AG08396 (cell line): ENCODE results near the gene RPS6KA4.
"Not testable (repeated sequence)": the region's sequence is repeated elsewhere in the genome, so short reads cannot be mapped to it uniquely, and the experiment has no call there.

ENCODE experiments used
- DNase-seq: peaks from one replicate; pipeline ENCODE4 v3.0.0; 2012; ENCODE audit warnings: low spot score, mixed read lengths

The RPS6KA4 gene

DNA sequence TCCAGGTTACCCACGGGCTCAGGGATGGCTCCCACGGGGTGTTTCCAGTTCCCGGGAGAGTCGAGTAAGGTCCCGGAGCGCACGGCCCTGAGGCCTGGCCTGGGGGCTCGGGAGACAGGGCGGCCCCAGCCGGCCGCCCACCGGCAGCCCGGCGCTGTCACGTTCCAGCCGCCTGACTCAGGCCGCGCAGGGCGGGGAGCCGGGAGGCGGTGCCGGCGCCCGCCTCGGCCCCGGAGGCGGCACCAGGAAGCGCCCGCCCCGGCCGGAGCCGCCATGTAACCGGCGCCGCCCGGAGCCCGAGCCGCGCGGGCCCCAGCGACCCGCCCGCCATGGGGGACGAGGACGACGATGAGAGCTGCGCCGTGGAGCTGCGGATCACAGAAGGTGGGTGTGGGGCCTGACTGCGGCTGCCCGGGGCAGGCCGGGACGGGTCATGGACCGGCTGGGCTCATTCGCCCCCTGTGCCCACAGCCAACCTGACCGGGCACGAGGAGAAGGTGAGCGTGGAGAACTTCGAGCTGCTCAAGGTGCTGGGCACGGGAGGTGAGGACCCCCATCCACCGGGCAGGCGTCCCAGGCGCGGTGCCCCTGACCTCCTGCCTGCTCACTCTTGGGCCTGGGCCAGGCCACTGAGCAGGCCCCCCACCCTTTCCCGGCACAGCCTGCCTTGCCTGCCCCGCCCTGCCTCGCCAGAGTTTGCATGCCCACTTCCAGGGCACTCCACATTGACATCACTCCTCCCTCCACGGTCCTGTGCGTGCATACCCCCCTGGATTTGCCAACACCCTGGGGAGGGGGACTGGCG, at the start of gene RPS6KA4:
Gene RPS6KA4, plus strand, starts transcription at position 256 of the 805 bp plus-strand sequence. Its CDS starts 74 bp downstream, at position 330.
- peak; percentile 98 for DNase-seq

DNA sequence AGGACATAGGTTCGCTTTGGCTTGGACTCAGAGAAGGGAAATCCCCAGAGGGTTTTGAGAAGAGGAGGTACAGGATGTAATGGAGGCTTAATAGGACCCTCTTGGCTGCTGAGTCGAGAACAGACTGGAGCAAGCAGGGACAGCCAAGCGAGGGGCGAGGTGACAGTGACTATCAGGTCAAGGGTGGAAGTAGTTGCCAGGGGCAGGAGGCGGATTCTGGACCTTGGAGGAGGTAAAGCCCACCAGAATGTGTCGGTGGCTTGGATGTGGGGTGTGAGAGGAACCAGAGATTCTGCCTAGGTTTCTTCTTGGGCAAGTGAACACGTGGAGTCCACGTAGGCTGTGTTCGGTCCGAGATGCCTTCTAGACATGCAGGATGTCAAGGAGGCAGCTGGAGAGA, 46.0 kb upstream of the RPS6KA4 start:
- no peak for DNase-seq

DNA sequence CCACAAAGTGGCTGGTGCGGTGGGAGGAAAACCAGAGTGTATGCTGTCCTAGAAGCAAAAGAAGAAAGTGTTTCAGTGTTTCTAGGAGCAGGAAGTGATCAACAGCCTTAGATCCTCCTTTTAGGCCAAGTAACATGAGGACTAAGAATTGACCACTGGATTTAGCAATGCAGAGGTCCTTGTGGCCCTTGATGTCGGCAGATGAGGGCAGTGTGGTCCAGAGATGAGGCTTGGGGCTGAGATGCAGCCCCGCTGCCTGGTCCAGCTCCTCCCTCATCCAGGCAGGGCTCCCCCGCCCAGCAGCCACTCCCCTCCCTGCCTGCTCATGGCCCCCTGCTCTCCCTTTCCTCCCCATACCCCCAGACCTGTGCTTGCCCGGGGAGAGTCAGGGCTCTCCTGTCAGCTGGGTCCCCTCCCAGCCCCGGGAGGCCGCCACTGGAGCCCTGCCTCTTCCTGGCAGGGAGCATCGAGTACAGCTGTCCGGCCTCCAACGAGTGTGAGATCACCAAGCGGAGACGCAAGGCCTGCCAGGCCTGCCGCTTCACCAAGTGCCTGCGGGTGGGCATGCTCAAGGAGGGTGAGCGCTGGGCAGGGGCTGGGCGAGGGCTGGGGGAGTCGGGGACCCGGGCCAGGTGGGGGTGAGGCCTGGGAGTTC, 45.3 kb upstream of the RPS6KA4 start:
- no peak for DNase-seq

DNA sequence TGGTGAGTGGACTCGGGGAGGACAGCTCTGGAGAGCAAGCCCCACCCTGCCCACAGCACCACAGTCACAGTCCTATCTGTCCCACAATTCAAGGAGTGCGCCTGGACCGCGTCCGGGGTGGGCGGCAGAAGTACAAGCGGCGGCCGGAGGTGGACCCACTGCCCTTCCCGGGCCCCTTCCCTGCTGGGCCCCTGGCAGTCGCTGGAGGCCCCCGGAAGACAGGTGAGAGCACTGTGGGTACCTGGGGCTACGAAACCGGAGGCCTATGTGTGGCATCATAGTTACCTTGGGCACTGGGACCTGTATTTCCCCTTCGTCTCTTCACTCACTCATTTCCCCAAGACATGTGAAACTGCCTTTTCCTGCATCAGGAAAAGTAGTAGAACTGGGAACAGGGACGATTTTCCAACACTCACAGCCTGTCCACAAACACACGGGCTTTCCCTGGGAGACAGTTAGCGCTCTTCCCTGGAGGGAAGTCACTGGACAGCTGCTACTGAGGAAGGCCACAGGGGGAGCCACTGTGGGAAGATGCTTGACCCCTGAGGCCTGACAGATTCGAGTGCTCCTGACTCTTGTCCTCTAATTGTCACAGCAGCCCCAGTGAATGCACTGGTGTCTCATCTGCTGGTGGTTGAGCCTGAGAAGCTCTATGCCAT, 44.7 kb upstream of the RPS6KA4 start:
- DNase-seq: no peak

DNA sequence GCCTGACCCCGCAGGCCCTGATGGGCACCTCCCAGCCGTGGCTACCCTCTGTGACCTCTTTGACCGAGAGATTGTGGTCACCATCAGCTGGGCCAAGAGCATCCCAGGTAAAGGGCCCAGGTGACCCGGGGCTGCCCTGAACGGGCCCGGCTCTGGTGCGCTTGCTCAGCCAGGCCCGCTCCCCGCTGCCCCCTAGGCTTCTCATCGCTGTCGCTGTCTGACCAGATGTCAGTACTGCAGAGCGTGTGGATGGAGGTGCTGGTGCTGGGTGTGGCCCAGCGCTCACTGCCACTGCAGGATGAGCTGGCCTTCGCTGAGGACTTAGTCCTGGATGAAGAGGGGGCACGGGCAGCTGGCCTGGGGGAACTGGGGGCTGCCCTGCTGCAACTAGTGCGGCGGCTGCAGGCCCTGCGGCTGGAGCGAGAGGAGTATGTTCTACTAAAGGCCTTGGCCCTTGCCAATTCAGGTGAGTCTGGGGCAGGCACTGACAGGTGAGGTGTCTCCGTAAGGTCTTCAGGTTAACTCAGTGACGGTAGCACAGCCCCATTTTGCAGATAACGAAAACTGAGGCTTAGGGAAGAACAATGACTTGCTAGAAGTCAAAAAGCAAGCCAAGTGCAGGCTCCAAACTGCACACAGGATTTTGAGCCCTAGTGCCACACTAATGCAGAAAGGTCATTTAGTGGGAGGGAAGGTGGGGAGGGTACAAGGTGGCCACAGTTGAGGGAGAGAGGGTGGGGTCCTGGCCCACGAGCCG, 44.0 kb upstream of the RPS6KA4 start:
- no peak for DNase-seq

DNA sequence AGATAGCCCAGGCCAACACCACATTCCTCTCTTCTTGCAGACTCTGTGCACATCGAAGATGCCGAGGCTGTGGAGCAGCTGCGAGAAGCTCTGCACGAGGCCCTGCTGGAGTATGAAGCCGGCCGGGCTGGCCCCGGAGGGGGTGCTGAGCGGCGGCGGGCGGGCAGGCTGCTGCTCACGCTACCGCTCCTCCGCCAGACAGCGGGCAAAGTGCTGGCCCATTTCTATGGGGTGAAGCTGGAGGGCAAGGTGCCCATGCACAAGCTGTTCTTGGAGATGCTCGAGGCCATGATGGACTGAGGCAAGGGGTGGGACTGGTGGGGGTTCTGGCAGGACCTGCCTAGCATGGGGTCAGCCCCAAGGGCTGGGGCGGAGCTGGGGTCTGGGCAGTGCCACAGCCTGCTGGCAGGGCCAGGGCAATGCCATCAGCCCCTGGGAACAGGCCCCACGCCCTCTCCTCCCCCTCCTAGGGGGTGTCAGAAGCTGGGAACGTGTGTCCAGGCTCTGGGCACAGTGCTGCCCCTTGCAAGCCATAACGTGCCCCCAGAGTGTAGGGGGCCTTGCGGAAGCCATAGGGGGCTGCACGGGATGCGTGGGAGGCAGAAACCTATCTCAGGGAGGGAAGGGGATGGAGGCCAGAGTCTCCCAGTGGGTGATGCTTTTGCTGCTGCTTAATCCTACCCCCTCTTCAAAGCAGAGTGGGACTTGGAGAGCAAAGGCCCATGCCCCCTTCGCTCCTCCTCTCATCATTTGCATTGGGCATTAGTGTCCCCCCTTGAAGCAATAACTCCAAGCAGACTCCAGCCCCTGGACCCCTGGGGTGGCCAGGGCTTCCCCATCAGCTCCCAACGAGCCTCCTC, 43.1 kb upstream of the RPS6KA4 start:
- DNase-seq: not testable (repeated sequence)

DNA sequence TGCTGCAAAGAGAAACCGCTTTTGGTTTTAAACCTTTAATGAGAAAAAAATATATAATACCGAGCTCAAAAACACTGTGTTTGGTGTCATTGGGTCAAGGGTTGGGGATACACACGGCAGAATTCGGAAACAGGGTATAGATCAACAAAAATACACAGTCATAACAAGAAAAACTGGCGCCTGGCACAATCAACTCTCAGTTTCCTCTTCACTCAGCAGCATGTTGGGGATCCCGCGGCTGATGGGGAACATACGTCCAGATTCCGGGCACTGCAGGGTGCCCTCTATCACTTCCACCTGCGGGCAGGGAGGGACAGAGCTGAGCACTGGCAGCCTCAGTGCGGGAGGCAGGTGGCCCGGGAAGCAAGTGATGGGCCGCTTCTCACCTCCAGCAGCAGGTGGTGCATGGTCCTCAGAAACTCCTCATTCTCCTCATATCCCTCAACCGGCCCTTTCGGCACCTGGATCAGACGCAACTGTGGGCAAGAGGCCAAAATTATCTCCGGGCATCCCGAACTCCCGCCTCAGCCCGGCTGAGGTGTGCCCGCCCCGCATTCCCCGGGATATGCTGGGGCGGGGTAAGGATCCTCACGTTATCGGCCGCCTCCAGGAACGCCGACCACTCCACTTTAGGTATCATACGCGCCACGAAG, 42.2 kb upstream of the RPS6KA4 start:
- no peak for DNase-seq

DNA sequence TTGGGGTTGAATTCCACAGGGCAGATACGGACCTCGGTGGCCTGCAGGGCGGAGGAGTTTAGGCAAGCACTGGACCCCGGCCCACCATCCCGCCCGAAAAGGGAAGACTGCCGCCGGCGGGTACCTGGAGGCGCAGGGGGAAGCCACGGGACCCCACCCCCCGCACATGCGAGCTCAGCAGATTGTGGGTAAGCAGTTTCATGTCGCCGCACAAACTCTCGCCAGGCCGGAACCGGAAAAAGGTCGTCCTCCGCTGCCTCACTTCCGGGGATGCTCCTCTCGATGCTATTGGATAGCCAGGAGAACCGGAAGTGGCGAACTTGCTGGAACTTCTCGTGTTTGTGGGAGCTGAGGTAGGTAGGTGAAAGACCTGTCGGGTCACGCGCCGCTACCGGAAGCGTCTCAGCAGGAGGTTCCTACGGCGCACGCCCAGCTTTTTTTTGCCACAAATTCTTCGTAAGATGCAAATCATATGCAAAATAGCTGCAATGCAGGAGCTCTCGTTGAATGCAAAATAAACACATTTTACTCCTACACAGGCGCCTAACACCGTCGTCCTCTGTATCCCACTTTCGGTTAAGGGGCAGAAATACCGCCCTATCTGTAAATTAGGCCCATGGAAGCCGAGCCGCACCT, 41.5 kb upstream of the RPS6KA4 start, which contains the start of gene TRMT112:
Gene TRMT112, minus strand, starts transcription at position 235 of the 636 bp plus-strand sequence. Its CDS starts 33 bp downstream, at position 202.
- DNase-seq: peak; percentile 92

DNA sequence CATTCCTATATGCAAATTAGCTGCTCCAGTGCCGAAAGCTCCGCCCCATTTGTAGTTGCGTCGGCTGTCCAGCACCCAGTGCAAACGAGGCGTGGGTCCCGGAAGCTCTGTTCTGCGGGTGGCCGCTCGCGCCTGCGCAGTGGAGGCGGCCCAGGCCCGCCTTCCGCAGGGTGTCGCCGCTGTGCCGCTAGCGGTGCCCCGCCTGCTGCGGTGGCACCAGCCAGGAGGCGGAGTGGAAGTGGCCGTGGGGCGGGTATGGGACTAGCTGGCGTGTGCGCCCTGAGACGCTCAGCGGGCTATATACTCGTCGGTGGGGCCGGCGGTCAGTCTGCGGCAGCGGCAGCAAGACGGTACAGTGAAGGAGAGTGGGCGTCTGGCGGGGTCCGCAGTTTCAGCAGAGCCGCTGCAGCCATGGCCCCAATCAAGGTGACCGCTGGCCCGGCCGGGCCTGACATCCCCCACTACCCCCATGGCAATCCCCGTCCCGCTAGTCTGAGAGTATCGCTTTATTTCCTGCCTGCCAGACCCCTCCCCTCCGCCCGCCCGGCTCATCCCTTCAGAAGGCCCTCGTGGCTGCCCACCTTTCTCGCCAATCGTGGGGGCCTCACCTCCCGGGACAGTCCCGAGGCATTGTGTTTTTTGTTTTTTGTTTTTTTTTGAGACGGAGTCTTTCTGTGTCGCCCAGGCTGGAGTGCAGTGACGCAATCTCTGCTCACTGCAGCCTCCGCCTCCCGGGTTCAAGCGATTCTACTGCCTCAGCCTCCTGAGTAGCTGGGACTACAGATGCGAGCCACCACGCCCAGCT, 40.8 kb upstream of the RPS6KA4 start, which contains the start of gene PRDX5:
Gene PRDX5, plus strand, starts transcription at position 161 of the 805 bp plus-strand sequence. Its CDS starts 95 bp downstream, at position 256.
- DNase-seq: peak; percentile 99

DNA sequence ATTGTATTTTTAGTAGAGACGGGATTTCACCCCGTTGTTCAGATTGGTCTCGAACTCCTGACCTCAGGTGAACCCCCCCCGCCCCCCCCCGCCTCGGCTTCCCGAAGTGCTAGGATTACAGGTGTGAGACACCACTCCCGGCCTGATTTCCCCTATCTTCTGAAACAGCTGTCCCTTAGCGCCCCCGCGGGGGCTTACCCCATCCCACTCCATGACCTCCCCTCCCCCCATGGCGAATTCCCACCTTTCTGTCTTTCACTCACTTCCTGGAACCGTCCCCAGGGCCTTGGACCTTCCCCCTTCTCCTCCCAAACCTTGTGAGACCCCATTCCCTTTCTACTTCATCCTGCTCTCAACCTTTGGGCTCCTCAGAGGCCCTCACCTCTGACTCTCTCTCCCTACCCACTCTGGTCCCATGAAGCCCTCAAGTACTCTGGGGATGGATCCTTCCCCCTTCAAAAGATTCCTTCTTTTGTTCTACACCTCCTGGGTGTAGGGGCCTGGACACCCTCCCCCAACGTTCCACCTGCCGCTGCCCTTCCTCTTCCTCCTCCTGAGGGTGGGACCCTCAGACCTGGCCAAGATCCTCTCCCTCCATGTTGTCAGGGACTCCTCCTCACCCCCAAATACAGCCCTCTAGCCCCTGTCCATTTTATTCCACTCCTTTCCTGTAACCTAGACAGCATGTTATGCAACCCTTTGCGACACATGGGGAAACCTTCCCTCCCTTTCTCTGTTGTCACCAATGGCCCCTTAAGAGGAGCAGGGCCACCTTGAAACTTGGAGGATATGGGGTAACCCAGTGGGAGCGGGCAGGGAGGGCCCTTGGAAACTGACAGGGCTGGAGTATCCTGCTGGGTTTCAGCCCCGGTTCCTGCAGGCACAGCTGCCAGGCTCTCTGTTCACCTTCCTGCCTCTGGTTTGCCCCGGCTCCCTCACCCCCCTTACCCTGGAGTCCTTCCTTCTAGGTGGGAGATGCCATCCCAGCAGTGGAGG, 39.9 kb upstream of the RPS6KA4 start:
- DNase-seq: no peak

DNA sequence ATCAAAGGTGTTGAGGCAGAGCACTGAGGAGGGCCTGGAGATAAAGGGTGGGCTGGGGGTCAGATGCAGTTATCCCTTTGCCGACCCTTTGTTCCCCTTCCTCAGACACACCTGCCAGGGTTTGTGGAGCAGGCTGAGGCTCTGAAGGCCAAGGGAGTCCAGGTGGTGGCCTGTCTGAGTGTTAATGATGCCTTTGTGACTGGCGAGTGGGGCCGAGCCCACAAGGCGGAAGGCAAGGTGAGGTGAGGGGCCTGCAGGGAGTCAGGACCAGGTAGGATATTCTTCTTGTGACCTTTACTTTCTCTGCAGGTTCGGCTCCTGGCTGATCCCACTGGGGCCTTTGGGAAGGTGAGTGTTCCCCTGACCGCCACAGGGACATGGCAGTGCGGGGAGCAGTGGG, 38.4 kb upstream of the RPS6KA4 start:
- DNase-seq: no peak

DNA sequence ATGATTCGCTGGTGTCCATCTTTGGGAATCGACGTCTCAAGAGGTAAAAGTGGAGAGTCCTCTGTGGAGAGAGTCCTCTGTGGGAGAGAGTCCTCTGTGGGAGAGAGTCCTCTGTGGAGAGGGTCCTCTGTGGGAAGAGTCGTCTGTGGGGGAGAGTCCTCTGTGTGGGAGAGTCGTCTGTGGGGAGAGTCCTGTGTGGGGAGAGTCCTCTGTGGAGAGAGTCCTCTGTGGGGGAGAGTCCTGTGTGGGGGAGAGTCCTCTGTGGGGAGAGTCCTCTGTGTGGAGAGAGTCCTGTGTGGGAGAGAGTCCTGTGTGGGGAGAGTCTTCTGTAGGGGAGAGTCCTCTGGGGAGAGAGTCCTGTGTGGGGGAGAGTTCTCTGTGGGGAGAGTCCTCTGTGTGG, 37.9 kb upstream of the RPS6KA4 start:
- DNase-seq: no peak

DNA sequence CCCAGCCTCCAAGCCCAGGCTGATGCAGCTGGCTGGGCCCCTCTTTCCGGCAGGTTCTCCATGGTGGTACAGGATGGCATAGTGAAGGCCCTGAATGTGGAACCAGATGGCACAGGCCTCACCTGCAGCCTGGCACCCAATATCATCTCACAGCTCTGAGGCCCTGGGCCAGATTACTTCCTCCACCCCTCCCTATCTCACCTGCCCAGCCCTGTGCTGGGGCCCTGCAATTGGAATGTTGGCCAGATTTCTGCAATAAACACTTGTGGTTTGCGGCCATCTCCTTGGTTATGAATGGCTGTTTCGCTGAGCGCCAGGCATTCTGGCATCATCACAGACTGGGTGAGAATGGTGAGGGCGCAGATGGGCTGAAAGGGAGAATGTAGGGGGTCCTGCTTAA, 37.4 kb upstream of the RPS6KA4 start:
- DNase-seq: no peak

DNA sequence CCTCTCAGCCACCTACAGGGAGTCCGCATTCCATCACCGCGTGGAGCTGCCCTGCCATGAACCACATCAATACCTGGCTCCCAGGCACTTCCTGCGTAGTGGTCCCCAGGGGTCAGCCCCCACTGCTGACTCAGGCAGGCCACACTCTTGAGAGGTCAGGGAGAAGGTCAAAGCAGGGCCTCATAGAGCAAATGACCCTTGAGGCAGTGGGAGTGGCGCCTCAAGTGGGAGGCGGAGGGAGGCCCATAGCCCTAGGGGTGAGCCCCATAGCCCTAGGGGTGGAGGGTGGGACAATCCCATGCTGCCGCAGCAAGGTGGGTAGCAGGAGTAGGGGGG, 36.1 kb upstream of the RPS6KA4 start:
- no peak for DNase-seq

DNA sequence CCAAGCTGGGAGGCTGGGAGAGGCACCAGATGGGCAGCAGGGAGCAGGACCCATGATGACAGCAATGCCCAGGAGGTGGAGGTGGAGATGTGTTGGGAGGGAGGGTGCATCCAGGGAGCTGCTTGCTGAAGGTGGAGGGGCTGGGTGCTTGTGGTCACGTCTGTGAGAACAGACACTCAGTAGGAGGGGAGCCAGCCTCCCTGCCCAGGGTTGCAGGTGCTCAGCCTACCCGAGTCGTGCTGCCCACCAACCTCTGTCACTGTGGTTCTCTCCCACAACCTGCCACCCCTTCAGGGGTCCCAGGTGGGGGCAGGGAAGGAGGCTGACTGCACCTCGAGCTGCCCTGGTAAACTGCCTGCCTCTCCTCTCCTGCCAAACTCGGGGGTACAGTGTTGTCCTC, 35.6 kb upstream of the RPS6KA4 start:
- no peak for DNase-seq

DNA sequence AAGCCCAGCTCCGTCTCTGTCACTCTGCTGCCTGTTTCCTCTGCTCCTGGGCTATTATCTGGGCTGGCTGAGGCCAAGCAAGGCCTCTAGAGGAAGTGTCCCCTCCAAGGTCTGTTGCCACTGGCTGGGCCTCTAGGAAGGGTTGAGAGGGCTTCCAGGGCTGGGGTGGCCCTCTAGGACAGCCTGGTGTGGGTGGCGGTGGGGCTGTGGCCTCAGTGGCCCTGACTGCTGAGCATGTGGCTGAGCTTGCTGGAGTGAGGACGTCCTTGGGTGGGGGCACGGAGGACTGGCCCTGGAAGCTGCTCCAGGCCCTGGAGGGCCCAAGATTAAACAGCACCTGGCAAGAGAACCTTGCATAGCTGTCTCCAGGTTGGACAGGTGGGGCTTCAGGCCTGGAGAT, 35.0 kb upstream of the RPS6KA4 start:
- DNase-seq: not testable (repeated sequence)

DNA sequence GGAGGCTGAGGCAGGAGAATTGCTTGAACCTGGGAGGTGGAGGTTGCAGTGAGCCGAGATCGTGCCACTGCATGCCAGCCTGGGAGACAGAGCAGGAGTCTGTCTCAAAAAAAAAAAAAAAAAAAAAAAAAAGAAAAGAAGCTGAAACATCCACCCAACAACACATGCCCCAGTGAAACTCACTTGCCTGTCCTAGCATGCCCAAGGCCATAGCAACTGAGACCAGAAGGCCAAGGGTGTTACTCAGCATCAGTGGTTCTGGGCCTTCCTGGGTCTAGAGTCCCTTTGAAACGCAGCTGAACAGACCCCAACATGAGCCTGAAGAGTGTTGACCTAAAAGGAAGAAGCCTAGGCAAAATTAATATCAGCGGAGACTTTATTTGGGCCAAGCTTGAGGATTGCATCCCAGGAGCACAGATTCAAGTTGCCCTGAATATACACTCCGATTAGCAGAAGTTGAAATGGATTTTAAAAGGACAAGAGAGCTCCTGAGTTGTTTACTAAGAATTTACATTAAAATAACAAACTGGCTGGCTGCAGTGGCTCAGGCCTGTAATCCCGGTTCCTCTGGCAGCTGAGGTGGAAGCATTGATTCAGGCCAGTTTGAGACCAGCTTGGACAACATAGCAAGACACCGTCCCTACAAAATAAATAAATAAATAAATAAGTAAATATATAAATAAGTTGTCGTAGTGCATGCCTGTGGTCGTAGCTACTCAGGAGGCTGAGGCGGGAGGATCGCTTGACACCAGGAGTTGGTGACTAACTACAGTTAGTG, 34.1 kb upstream of the RPS6KA4 start:
- no peak for DNase-seq
